ENCODE data around the gene DNAJC5G. TPM values are rescaled to one million over a fixed set of nuclear protein-coding genes. Genes with fewer than 3 reads are reported as not detected.

DNAJC5G gene
- total RNA-seq (2022; extraction: Qiagen RNA extraction; ENCODE audit: low read depth) = not detected in 5 replicates

DNA sequence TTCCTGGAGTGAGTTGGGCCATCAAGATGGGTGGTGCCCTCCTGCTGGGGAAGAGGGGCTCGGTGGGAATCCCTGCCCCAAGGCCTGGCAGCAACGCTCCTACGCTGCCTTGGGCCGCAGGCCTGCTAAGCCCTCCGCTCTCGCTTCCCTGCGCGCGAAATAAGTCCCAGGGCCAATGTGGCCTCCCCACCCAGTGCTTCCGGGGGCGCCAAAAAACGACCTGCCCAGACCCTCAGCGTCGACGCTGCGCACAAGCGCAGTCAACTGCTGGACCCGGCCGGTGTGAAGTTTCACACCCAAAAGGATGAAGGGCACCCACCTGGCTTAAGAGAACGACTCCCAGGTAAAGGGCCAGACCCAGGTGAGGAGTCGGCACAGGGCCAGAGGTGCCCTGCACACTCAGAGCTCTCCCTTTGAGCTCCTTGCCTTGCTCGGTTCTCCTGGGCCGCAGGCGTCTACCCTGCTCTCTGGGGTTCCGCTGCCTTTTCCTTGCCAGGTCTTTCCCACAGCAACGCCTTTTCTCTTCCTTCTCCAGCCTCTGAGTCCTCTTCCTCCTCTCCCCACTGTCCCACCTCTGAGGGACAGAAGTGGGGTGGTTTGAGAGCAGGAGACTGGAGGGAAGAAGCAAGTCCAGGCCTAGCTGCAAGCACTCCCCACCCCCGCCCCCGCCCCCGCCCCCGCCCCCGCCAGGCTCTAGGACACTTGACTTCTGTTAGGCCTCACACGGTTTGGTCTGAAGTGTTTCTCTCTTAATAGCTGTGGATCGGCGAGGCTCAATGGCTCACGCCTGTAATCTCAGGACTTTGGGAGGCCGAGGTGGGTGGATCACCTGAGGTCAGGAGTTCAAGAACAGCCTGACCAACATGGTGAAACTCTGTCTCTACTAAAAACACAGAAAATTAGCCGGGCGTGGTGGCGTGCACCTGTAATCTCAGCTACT, at the start of gene DNAJC5G:
TSS of gene DNAJC5G (plus strand) at position 223 of the 940 bp plus-strand sequence. CDS start 1,296 bp downstream, outside the sequence.

GRCh38 chr2:27262379-27263286, 12.6 kb upstream of the DNAJC5G start, which contains the start of gene SLC30A3:
Gene SLC30A3, minus strand, starts transcription at chr2:27263047. Its CDS starts 141 bp downstream, at chr2:27262906.

GRCh38 chr2:27281855-27282559, 6.8 kb downstream of the DNAJC5G start, which contains the start of gene TRIM54:
Gene TRIM54, plus strand, starts transcription at chr2:27282429. Its CDS starts 303 bp downstream, at chr2:27282732.

GRCh38 chr2:27308359-27308881, 33.2 kb downstream of the DNAJC5G start, which contains the start of gene UCN:
Gene UCN, minus strand, starts transcription at chr2:27308445. Its CDS starts 550 bp downstream, at chr2:27307895.

GRCh38 chr2:27322766-27323595, 47.7 kb downstream of the DNAJC5G start, which contains the start of gene MPV17:
Gene MPV17, minus strand, starts transcription at chr2:27323097. Its CDS starts 580 bp downstream, at chr2:27322517.

Other genes starting within 250 kb of the DNAJC5G start
- 56.4 to 74.7 TPM (median 70.4 TPM) in 5 replicates for gene TMEM214, start 242.5 kb upstream of the DNAJC5G start, total RNA-seq (2022; extraction: Qiagen RNA extraction; ENCODE audit: low read depth)
- 29.8 to 36.7 TPM (median 32.2 TPM) in 5 replicates for gene AGBL5, start 223.8 kb upstream of the DNAJC5G start, total RNA-seq (2022; extraction: Qiagen RNA extraction; ENCODE audit: low read depth)
- gene OST4, start 203.8 kb upstream of the DNAJC5G start, total RNA-seq (2022; extraction: Qiagen RNA extraction; ENCODE audit: low read depth) = 523 to 646 TPM (median 548 TPM) in 5 replicates
- gene EMILIN1, start 196.8 kb upstream of the DNAJC5G start, total RNA-seq (2022; extraction: Qiagen RNA extraction; ENCODE audit: low read depth) = 0.23 to 0.46 TPM (median 0.31 TPM) in 4 of 5 replicates, not detected in the other
- gene KHK, start 188.7 kb upstream of the DNAJC5G start, total RNA-seq (2022; extraction: Qiagen RNA extraction; ENCODE audit: low read depth) = 7.3 to 10.5 TPM (median 8.9 TPM) in 5 replicates
- 7.0 to 8.3 TPM (median 7.9 TPM) in 5 replicates for gene CGREF1, start 156.3 kb upstream of the DNAJC5G start, total RNA-seq (2022; extraction: Qiagen RNA extraction; ENCODE audit: low read depth)
- gene ABHD1, start 151.6 kb upstream of the DNAJC5G start, total RNA-seq (2022; extraction: Qiagen RNA extraction; ENCODE audit: low read depth) = 1.1 to 2.3 TPM (median 1.6 TPM) in 5 replicates
- 46.9 to 72.9 TPM (median 65.1 TPM) in 5 replicates for gene PREB, start 140.8 kb upstream of the DNAJC5G start, total RNA-seq (2022; extraction: Qiagen RNA extraction; ENCODE audit: low read depth)
- gene PRR30, start 136.0 kb upstream of the DNAJC5G start, total RNA-seq (2022; extraction: Qiagen RNA extraction; ENCODE audit: low read depth) = not detected in 5 replicates
- not detected in 5 replicates for gene TCF23, start 126.4 kb upstream of the DNAJC5G start, total RNA-seq (2022; extraction: Qiagen RNA extraction; ENCODE audit: low read depth)
- gene ATRAID, start 63.4 kb upstream of the DNAJC5G start, total RNA-seq (2022; extraction: Qiagen RNA extraction; ENCODE audit: low read depth) = 209 to 221 TPM (median 218 TPM) in 5 replicates
- 69.7 to 82.2 TPM (median 72.3 TPM) in 5 replicates for gene SLC5A6, start 63.2 kb upstream of the DNAJC5G start, total RNA-seq (2022; extraction: Qiagen RNA extraction; ENCODE audit: low read depth)
- gene CAD, start 58.1 kb upstream of the DNAJC5G start, total RNA-seq (2022; extraction: Qiagen RNA extraction; ENCODE audit: low read depth) = 55.3 to 75.8 TPM (median 62.5 TPM) in 5 replicates
- 3.2 to 4.9 TPM (median 3.7 TPM) in 5 replicates for gene SLC30A3, start 12.4 kb upstream of the DNAJC5G start, total RNA-seq (2022; extraction: Qiagen RNA extraction; ENCODE audit: low read depth)
- gene TRIM54, start 7.0 kb downstream of the DNAJC5G start, total RNA-seq (2022; extraction: Qiagen RNA extraction; ENCODE audit: low read depth) = 0.33 to 0.73 TPM (median 0.46 TPM) in 5 replicates
- gene UCN, start 33.0 kb downstream of the DNAJC5G start, total RNA-seq (2022; extraction: Qiagen RNA extraction; ENCODE audit: low read depth) = 0.55 to 2.6 TPM (median 1.8 TPM) in 5 replicates
- 81.3 to 103 TPM (median 91.7 TPM) in 5 replicates for gene MPV17, start 47.7 kb downstream of the DNAJC5G start, total RNA-seq (2022; extraction: Qiagen RNA extraction; ENCODE audit: low read depth)
- gene GTF3C2, start 81.3 kb downstream of the DNAJC5G start, total RNA-seq (2022; extraction: Qiagen RNA extraction; ENCODE audit: low read depth) = 62.4 to 67.5 TPM (median 64.5 TPM) in 5 replicates
- 47.8 to 65.5 TPM (median 62.2 TPM) in 5 replicates for gene EIF2B4, start 94.9 kb downstream of the DNAJC5G start, total RNA-seq (2022; extraction: Qiagen RNA extraction; ENCODE audit: low read depth)
- 140 to 146 TPM (median 141 TPM) in 5 replicates for gene SNX17, start 95.2 kb downstream of the DNAJC5G start, total RNA-seq (2022; extraction: Qiagen RNA extraction; ENCODE audit: low read depth)
- gene ZNF513, start 105.3 kb downstream of the DNAJC5G start, total RNA-seq (2022; extraction: Qiagen RNA extraction; ENCODE audit: low read depth) = 11.6 to 14.4 TPM (median 13.7 TPM) in 5 replicates
- gene PPM1G, start 134.2 kb downstream of the DNAJC5G start, total RNA-seq (2022; extraction: Qiagen RNA extraction; ENCODE audit: low read depth) = 162 to 187 TPM (median 174 TPM) in 5 replicates
- gene NRBP1, start 153.2 kb downstream of the DNAJC5G start, total RNA-seq (2022; extraction: Qiagen RNA extraction; ENCODE audit: low read depth) = 125 to 146 TPM (median 134 TPM) in 5 replicates
- gene KRTCAP3, start 166.9 kb downstream of the DNAJC5G start, total RNA-seq (2022; extraction: Qiagen RNA extraction; ENCODE audit: low read depth) = 0.43 to 1.4 TPM (median 0.75 TPM) in 5 replicates
- 7.4 to 13.1 TPM (median 9.8 TPM) in 5 replicates for gene IFT172, start 214.3 kb downstream of the DNAJC5G start, total RNA-seq (2022; extraction: Qiagen RNA extraction; ENCODE audit: low read depth)
- 3.3 to 5.0 TPM (median 4.2 TPM) in 5 replicates for gene FNDC4, start 219.8 kb downstream of the DNAJC5G start, total RNA-seq (2022; extraction: Qiagen RNA extraction; ENCODE audit: low read depth)
- 0.13 to 0.62 TPM (median 0.27 TPM) in 5 replicates for gene GCKR, start 221.4 kb downstream of the DNAJC5G start, total RNA-seq (2022; extraction: Qiagen RNA extraction; ENCODE audit: low read depth)